Right hindlimb (tissue), 1 donor: ENCODE results near the gene RAB36.

ENCODE experiments used
- DNase-seq: peaks from one replicate; pipeline ENCODE4 v3.0.0-alpha.2; 2018

RAB36 gene

GRCh38 chr22:23212061-23213021 is 67.1 kb downstream of the RAB36 start:
- no peak for DNase-seq

DNA sequence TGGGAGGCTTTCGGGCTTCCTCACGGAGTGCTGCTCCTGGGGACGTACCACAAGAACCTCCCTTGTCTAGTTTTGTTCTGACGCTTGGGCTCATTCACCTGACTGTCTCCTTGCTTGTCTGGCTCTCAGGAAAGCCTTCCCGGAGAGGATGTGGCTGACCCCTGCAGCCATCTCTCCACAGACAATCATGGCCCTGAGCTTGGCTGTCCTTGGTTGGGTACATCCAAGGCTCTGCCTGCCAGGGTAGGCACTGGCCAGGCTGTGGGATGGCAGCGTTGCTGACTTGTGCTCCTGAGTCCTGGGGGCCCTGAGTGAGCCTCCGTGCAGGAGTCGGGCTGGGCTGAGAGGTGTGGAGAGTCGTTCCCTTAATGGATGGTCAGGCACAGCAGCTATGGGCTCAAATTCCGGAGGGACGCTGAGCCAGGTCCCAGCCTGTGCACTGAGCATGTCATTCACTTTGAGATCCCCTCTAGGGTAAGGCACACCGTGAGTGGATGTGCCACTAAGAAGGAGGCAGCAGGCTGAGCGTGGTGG is 67.8 kb downstream of the RAB36 start:
- no peak for DNase-seq

DNA sequence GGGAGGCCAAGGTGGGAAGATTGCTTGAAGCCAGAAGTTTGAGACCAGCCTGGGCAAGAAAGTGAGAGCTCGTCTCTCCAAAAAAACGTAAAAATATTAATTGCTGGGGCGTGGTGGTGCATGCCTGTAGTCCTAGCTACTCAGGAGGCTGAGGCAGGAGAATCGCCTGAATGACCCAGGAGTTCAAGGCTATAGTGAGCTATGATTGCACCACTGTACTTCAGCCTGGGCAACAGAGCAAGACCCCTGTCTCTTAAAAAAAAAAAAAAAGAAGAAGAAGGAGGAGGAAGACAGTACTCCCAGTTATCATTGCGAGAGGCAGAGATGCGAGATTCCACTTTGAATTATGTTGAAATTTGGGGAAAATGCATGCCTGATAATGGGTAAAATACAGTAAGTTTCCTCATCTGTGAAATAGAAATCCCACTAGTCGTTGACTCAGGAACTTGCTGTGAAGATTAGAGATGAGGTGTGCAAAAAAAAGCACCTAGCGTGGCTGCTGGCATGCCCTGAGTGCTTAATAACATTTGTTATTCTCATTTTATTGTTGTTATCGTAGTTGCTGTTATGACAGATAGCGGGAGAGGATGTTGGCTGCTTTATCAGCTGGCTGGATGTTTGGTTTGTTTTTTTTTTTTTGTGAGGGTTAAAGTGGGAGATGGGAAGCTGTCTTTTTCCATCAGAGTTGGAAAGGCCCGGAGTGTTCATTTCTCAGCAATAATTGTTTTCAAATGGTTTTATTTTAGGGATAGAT is 68.5 kb downstream of the RAB36 start:
- DNase-seq: no peak
